Stimulated activated CD8-positive, alpha-beta memory T cell treated with anti-CD3 and anti-CD28 coated beads, Interleukin-12 subunit alpha, Interleukin-12 subunit beta, amount 100 ng/mL, for 4 hours (primary cell): Measurements from ENCODE around the gene VWA5B1.
"Not testable (repeated sequence)": the region's sequence is repeated elsewhere in the genome, so short reads cannot be mapped to it uniquely, and the experiment has no call there.

Experiments
- DNase-seq: peaks from one replicate; pipeline ENCODE4 v3.0.0-alpha.2; 2020; ENCODE audit warnings: low read depth

VWA5B1 gene

DNA sequence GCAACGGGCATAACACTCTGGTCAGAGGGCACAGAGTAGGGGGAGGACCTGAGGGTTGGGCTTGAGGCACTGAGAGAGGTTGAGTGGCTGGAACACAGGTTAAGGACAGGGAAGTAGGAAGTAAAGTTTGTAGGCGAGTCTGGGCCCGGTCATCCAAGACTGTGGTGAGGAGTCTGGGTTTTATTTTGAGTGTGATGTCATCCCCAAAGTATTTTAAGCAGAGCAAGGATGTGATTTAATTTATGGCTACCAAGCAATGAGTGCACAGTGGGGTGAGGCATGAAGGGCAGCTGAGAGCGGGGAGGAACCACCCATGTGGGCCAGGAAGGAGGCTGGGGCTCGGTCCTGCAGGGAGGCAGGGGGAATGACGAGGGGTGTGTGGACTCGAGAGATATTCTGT lies 11.2 kb upstream of the VWA5B1 start:
- DNase-seq, result no peak

- DNase-seq, result no peak
These were observed 10.3 kb upstream of the VWA5B1 start for GRCh38 chr1:20280341-20280740.

- DNase-seq, result no peak
These were observed 9.8 kb upstream of the VWA5B1 start for GRCh38 chr1:20280906-20281305.

- no peak for DNase-seq
These were observed 8.9 kb upstream of the VWA5B1 start for GRCh38 chr1:20281801-20282200.

DNA sequence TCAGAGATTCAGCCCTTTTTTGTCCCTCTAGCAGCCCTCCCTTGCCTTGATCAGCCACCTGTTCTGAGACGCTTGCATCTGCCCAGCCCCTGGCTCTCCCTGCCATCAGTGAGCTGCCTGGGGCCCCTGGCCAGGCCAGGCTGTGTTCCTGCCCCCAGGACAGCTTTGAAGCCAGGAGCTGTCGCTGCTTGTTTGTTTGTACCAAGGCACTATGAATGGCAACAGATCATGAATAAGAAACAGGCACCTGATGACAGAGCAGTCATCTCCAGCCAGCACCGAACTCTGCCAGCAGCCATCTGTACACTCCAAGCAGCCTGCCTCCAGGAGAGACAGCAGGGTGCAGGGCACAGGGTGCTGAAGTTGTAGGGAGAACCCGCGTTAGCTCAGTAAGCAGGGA lies 8.1 kb upstream of the VWA5B1 start:
- DNase-seq, result no peak

DNA sequence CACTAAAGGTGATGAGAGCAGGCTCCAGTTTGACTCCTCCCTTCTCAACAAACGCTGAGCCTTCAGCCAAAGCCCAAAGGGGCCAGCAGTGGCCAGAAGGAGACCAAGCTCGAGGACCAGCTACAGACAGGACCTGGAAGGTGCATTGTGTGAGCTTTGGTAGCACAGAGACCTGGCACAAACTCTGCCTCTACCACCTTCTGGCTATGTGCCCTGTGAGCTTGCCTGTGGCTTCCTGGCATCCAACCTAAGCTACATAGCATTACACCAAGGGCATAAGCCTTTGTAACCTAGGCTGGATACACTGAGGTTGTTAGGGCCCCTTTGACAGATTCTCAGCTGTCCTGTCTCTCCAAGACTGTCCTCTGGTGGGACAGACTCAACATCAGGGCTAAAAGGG lies 6.6 kb upstream of the VWA5B1 start:
- no peak for DNase-seq

- no peak for DNase-seq
These were observed 6.0 kb upstream of the VWA5B1 start for GRCh38 chr1:20284625-20285024.

- DNase-seq, result no peak
These were observed 5.2 kb upstream of the VWA5B1 start for GRCh38 chr1:20285510-20285909.

DNA sequence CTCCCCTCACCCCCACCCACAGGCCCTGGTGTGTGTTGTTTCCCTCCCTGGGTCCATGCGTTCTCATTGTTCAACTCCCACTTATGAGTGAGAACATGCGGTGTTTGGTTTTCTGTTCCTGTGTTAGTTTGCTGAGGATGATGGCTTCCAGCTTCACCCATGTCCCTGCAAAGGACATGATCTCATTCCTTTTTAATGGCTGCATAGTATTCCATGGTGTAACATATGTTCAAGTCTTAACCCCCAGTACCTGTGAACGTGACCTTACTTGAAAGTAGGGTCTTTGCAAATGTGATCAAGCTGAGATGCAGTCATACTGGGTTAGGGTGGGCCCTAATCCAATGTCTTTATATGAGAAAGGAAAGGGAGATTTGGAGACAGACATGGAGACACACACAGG lies 3.0 kb upstream of the VWA5B1 start:
- DNase-seq, result not testable (repeated sequence)

- no peak for DNase-seq
These were observed 990 bp downstream of the VWA5B1 start for GRCh38 chr1:20291645-20292084.

GRCh38 chr1:20298626-20299025 lies 8.0 kb downstream of the VWA5B1 start:
- no peak for DNase-seq

GRCh38 chr1:20301463-20302107 lies 10.9 kb downstream of the VWA5B1 start:
- DNase-seq, result no peak

DNA sequence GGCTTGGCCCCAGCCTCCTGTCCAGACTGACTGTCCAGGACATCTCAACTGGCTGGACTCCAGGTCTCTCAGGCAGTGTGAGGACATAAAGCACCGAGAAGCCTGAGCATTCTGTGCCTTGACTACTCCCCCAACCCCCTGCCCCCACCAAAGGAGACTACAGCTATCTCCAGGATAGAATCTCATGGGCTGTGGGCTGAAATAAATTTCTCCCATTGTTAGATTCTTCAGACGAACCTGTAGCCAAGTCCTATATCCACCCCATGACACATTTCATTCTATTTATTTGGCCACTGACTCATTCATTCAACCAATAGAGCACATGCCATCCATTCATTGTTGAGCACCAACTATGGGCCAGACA lies 11.4 kb downstream of the VWA5B1 start:
- DNase-seq, result no peak

- no peak for DNase-seq
These were observed 16.4 kb downstream of the VWA5B1 start for GRCh38 chr1:20307026-20307425.

DNA sequence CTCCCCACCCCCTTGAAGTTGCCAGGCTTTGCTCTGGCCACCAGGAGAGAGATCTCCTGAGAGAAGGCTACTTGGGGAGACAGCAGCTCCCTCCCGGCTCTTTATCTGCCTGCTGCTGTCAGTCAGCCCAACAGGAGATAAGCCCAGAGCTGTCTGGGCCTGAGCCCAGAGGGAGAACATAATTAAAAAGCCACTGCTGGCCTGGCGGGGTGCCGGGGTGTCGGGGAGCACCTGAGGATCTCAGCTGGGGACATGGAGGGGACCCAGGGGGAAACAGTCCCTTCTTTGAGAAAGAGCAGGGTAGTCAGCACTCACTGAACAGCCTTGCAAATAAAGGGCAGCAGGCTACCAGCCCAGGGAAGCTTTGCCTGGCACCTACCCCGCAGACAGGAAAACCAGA lies 17.9 kb downstream of the VWA5B1 start:
- no peak for DNase-seq

DNA sequence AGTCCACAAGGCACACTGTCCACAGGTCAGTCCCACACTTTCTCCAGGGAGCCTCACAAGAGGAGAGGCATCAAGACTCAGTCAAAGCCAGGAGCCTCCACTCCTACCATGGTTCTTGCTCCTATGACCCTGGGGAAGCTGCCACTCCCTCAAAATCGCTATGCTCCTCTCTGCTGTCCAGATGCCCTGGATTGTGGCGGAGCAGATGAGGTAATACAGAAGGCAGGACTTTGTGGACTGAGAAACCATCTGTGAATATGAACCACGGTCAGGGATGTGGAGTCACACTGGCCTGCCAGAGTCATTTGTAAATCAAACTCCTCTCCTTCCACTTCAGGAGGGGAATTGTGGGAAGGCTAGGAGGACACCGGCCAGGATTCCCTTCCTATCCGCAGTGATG lies 20.6 kb downstream of the VWA5B1 start:
- no peak for DNase-seq

DNA sequence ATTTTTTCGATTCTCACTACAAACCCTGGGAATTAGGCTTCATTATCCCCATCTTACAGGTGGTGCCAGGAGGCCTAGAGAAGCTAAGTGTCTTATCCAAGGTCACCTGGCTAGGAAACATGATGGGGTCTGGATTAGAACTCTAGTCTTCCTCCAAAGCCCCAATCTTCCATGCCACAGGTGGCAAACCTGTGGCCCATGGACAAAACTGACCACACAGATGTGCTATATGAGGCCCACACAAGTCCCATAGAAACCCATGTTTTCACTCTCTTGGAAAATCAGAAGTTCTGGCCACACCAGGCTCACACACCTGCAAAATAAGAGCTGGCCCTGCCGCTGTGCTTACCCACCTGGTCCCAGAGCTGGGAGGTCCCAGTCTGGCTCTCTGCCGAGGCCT lies 21.6 kb downstream of the VWA5B1 start:
- no peak for DNase-seq

DNA sequence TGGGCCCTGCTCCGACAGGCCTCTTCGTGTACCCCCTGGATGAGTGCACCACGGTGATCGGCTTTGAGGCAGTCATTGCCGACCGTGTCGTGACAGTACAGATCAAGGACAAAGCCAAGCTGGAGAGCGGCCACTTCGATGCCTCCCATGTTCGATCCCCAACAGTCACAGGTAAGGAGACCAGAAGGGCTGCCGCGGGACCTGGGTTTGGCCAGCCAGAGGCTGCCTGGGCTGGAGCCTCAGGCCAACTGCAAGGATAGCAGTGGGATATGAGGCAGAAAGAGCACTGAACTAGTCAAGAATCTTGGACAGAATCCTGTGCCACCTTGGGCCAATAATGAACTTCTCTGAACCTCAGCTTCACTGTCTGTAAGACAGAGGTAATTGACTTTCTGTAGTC lies 22.1 kb downstream of the VWA5B1 start:
- no peak for DNase-seq

GRCh38 chr1:20317471-20317870 lies 26.8 kb downstream of the VWA5B1 start:
- DNase-seq, result no peak

GRCh38 chr1:20318521-20318920 lies 27.8 kb downstream of the VWA5B1 start:
- DNase-seq, result no peak

GRCh38 chr1:20318971-20319370 lies 28.3 kb downstream of the VWA5B1 start:
- no peak for DNase-seq

GRCh38 chr1:20319456-20320220 lies 29.0 kb downstream of the VWA5B1 start:
- no peak for DNase-seq

DNA sequence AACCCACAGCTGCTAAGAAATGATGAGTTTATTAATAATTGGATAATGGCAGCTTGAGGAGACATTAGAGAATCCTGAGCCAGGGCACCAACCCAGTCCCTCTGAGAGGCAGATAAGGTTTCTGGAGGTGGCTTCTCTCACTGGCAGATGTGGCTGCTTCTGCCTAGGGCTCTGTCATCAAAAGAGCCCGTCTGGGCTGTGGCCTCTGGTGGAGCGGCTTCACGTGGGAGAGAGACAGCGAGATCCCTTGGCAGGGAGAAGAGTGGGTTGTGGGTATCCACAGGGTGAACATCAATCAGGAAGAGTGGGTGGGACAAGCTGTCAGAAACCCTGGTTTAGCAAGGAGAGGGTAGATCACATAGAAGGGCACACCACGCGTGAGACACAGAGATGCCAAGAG lies 30.0 kb downstream of the VWA5B1 start:
- no peak for DNase-seq

DNA sequence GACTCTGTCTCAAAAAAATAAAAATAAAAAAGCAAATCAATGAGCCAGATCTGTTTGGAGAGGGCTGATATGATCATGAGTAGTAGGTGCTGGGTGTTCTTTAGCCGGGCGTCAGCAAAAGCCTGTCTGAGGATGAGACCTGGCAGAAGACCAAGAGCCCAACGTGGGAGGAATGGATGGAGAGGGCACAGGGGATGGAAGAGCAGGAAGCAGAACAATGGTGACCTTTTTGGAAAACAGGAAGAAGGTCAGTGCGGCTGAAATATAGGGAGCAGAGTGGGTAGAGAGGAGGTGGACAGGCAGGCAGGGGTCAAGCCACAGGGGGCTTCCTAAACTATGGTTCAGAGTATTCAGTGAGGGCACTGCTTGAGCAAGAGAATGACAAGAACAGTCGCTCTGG lies 30.9 kb downstream of the VWA5B1 start:
- no peak for DNase-seq
